Measurements from ENCODE around the gene FOXP1. TPM values are rescaled to one million over a fixed set of nuclear protein-coding genes. Genes with fewer than 3 reads are reported as not detected.

The FOXP1 gene
- total and polyA plus RNA-seq, 2 donors from 2014 or later, result 6.7 to 87.2 TPM

- Histone ChIP-seq H3K36me3 (ENCODE audit: control insufficient read depth in 2 of 3, insufficient read depth in 3 of 3, low read length in 3 of 3) (no peaks in the 10 kb centered on the region), H3K4me1 (ENCODE audit: control insufficient read depth in 2 of 3, insufficient read depth in 2 of 3, low read depth in 1 of 3, low read length in 3 of 3) (no peaks in the 10 kb centered on the region), H3K9ac (ENCODE audit: low read length in 3 of 3) (no peak overlapping the region), H3K9me3 (ENCODE audit: control insufficient read depth in 2 of 3, insufficient read depth in 1 of 3, low read length in 3 of 3) (no peaks in the 10 kb centered on the region), H3K4me3 (ENCODE audit: low read length in 3 of 3) (no peak overlapping the region), H3K27me3 (ENCODE audit: control insufficient read depth, insufficient read depth, low read length) (no peaks in the 10 kb centered on the region), H3K27ac (ENCODE audit: low read depth in 2 of 2, low read length in 2 of 2) (no peak overlapping the region)
- FAIRE-seq (no peak), DNase-seq (no peak)
- intact Hi-C loops (cut with DNase I), result no loop called here
- TF ChIP-seq, protein P1, sequence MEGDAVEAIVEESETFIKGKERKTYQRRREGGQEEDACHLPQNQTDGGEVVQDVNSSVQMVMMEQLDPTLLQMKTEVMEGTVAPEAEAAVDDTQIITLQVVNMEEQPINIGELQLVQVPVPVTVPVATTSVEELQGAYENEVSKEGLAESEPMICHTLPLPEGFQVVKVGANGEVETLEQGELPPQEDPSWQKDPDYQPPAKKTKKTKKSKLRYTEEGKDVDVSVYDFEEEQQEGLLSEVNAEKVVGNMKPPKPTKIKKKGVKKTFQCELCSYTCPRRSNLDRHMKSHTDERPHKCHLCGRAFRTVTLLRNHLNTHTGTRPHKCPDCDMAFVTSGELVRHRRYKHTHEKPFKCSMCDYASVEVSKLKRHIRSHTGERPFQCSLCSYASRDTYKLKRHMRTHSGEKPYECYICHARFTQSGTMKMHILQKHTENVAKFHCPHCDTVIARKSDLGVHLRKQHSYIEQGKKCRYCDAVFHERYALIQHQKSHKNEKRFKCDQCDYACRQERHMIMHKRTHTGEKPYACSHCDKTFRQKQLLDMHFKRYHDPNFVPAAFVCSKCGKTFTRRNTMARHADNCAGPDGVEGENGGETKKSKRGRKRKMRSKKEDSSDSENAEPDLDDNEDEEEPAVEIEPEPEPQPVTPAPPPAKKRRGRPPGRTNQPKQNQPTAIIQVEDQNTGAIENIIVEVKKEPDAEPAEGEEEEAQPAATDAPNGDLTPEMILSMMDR (IDR thresholded peaks at IDR 0.05; ENCODE audit: borderline replicate concordance, extremely low read depth, insufficient read depth), result no peak
These were observed 479.0 kb downstream of the FOXP1 start for GRCh38 chr3:71104556-71104955.

GRCh38 chr3:71104121-71104541 is 479.4 kb downstream of the FOXP1 start:
- Histone ChIP-seq H3K4me3 (ENCODE audit: low read length in 3 of 3) (no peak overlapping the region), H3K9ac (ENCODE audit: low read length in 3 of 3) (no peak overlapping the region), H3K9me3 (ENCODE audit: control insufficient read depth in 2 of 3, insufficient read depth in 1 of 3, low read length in 3 of 3) (no peaks in the 10 kb centered on the region), H3K4me1 (ENCODE audit: control insufficient read depth in 2 of 3, insufficient read depth in 2 of 3, low read depth in 1 of 3, low read length in 3 of 3) (no peaks in the 10 kb centered on the region), H3K27ac (ENCODE audit: low read depth in 2 of 2, low read length in 2 of 2) (no peak overlapping the region), H3K27me3 (ENCODE audit: control insufficient read depth, insufficient read depth, low read length) (no peaks in the 10 kb centered on the region), H3K36me3 (ENCODE audit: control insufficient read depth in 2 of 3, insufficient read depth in 3 of 3, low read length in 3 of 3) (no peaks in the 10 kb centered on the region)
- intact Hi-C loops (cut with DNase I), result no loop called here
- FAIRE-seq (no peak), DNase-seq (peak in 1 of 5 donors; percentile 11)
- TF ChIP-seq, protein P1 (IDR thresholded peaks at IDR 0.05; ENCODE audit: borderline replicate concordance, extremely low read depth, insufficient read depth), result no peak

- no peak for FAIRE-seq
- peak in 2 of 5 donors; percentile 24 to 31 for DNase-seq
- no peak overlapping the region for H3K9ac ChIP-seq (ENCODE audit: low read length in 3 of 3)
These were observed 480.1 kb downstream of the FOXP1 start for GRCh38 chr3:71103430-71103921.

More at GRCh38 chr3:71103430-71103921, 480.1 kb downstream of the FOXP1 start:
- H3K27me3 ChIP-seq (ENCODE audit: control insufficient read depth, insufficient read depth, low read length), result no peaks in the 10 kb centered on the region
- no peak overlapping the region for H3K27ac ChIP-seq (ENCODE audit: low read depth in 2 of 2, low read length in 2 of 2)
- no peaks in the 10 kb centered on the region for H3K4me1 ChIP-seq (ENCODE audit: control insufficient read depth in 2 of 3, insufficient read depth in 2 of 3, low read depth in 1 of 3, low read length in 3 of 3)
- no peak overlapping the region for H3K4me3 ChIP-seq (ENCODE audit: low read length in 3 of 3)
- TF ChIP-seq, protein P1 (IDR thresholded peaks at IDR 0.05; ENCODE audit: borderline replicate concordance, extremely low read depth, insufficient read depth), result no peak
- H3K36me3 ChIP-seq (ENCODE audit: control insufficient read depth in 2 of 3, insufficient read depth in 3 of 3, low read length in 3 of 3), result no peaks in the 10 kb centered on the region
- intact Hi-C loops (cut with DNase I), result no loop called here
- no peaks in the 10 kb centered on the region for H3K9me3 ChIP-seq (ENCODE audit: control insufficient read depth in 2 of 3, insufficient read depth in 1 of 3, low read length in 3 of 3)
